GM19397 (cell line): ENCODE measurements around the gene SLC22A14.

Source experiments
- ATAC-seq: cut with Tn5 transposase; IDR thresholded peaks from one replicate; pipeline ENCODE4 v1.9.1; 2021; ENCODE audit warnings: mild to moderate bottlenecking, moderate library complexity; ENCODE audit not compliant: unreplicated experiment

The SLC22A14 gene

DNA sequence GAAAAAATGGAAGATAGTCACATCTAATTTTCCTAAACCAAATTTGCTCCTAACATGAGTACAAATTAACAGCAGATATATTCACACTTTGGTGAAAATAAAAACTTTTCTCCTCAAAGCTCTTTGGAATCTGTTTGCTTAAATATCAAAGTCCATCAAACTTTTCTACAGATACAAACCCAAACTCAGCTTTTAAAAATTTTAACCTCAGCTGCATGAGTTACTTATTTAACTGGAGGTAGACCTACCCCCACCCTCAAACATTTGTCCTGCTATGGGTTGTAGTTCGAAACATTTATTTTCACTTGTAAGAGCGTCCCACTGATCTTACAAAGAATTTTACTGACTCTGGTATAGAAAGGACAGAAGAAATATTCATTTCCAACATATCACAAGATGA, 55.6 kb downstream of the SLC22A14 start:
- no peak for ATAC-seq

DNA sequence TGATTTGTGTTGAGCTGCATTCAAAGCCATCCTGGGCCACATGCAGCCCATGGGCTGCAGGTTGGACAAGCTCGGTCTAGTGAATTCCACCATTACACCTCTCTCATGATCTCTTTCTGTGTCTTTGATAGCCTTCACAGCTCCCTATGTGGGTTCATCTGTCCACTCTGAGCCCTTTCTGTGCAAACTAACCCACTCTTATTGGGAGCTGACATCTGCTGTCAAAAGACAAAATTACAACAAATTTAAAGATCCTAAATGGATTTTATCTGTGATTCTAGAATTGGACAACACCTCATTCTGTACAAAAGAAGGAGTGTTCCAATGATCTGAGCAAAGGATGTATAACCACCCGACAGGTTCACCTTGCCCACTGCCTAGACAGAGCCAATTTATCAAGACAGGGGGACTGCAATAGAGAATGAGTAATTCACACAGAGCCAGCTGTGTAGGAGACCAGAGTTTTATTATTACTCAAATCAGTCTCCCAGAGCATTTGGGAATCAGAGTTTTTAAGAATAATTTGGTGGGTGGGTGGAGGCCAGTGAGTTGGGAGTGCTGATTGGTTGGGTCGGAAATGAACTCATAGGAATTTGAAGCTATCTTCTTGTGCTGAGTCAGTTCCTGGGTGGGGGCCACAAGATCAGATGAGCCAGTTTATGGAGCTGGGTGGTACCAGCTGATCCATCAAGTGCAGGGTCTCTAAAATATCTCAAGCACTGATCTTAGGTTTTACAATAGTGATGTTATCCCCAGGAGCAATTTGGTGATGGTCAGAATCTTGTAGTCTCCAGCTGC, 61.9 kb downstream of the SLC22A14 start:
- no peak for ATAC-seq

DNA sequence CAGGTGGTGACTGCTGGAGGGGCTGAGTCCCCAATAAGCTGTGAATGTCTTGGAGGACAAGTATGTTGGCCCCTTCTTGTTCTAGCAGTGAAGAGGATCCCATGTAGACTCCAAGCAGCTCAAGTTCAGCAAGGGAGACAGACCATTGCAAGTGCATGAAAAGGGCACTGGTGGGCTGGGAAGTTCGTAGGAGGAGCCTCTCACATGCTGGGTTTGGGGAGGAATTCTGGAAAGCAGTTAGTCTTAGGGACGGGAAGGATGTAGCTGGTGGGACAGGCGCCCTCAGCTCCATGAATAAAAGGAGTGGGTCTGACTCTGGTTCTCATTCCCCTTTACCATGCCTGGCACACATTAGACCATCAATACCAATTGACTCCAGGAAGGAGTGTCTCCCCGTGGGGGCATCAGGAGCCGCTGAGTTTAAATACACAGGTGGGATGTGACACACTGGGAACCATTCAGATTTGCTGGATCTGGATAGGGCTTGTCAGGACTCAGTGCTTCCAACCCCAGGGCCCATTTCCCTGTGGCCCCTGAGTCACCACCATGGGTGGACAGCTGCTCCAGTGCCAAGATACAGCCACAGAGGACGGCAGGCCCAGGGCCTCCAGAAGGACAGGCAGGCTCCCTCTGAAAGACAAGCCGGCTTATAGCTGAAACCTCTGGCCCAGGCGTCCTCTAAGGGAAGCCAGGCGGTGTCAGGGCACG, 63.9 kb downstream of the SLC22A14 start:
- peak; percentile 23 for ATAC-seq

DNA sequence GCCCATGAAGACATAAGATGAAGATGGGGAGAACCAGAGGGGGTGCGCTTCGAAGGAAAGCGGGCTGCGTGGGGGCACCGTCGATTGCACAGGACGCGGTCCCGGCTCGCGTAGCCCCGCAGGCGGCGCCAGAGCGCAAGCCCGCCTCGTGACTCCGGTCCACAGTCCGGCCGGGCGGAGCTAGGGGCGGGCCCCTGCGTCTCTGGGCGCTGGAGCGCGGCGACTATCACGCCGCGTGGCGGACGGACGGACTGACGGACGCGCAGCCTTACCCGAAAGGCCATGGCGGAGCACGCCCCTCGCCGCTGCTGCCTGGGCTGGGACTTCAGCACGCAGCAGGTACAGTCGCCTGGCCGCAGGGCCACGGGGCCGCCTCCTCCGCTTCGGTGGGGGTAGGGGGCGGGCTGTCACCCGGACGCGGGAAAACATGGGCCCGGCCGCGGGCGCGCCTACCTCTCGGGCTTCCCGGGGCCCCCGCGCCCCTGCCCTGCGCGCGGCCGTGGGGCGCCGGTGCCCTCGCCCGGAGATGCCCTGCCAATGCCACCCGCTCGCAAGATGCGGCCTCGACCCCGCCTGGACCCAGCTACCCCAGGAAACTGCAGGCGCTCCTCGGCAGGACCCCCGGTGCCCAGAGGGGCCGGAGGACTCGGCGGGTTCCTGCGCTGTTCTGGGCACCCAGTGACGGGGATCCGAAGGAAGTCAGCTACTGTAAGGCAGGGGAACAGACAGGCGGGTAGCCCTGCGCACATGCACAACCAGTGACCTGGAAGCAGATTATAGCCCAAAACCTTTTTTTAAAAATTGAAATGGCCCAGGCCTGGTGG, 64.7 kb downstream of the SLC22A14 start, which contains the start of gene XYLB:
Gene XYLB, plus strand, starts transcription at position 199 of the 824 bp plus-strand sequence. Its CDS starts 84 bp downstream, at position 283.
- ATAC-seq, result peak; percentile 97

GRCh38 chr3:38347421-38348200, 65.5 kb downstream of the SLC22A14 start:
- no peak for ATAC-seq

DNA sequence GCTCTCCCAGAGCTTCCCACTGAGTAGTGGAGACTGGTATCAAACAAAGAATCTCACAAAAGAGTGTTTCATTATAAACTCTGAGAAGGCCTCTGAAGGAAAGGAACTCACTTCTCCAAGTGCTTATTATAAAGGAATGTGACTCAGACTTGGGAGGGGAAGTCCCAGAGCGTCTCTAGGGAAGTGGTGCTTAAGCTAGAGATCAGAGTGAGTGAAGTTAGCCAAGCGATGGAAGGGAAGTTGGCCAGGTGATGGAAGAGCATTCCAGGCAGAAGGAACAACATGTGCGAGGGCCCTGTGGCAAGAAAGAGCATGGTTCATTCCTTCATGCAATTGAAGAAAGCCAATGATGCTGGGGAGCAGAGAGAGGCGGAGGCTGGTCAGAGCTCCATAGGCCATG, 66.8 kb downstream of the SLC22A14 start:
- ATAC-seq, result no peak

GRCh38 chr3:38349684-38350359, 67.7 kb downstream of the SLC22A14 start:
- no peak for ATAC-seq

GRCh38 chr3:38353151-38353550, 71.1 kb downstream of the SLC22A14 start:
- no peak for ATAC-seq

DNA sequence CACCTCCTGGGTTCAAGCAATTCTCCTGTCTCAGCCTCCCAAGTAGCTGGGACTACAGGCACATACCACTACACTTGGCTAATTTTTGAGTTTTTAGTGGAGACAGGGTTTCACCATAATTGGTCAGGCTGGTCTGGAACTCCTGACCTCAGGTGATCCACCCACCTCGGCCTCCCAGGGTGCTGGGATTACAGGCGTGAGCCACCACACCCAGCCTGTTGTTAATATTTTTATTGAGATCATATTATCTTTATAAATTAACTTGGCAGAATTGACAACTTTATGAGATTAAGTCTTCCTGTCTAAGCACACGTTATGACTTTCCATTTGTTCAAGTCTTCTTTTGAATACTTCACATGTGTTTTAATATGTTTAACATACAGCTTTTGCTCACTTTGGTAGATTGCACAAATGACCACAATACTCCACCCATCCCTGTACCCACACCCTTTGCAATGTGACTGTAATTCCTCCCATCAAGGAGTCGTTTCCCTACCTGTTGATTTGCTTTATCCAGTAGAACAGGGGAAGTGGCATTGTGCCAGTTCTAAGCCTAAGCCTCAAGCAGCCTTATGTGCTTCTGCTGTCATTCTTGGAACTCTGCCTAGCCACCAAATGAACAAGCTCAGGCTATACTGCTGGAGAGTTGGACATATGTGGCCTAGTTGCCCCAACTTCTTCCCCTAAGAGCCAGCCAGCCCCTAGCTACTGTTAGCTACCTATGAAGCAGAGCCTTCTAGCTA, 72.7 kb downstream of the SLC22A14 start:
- no peak for ATAC-seq

DNA sequence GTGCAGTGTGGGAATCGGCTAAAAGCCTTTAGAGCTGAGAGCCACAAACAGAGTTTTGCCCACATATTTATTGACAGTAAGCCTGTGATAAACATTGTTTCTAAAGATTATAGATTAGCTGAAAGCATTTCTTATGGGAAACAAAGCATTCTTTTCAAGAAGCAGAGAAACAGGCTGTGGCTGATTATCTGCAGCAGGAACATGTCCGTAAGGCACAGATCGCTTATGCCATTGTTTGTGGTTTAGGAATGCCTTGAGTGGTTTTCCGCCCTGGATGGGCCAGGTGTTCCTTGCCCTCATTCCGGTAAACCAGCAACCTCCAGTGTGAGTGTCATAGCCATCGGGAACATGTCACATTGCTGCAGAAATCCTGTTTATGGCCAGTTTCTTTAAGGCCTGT, 76.9 kb downstream of the SLC22A14 start:
- no peak for ATAC-seq

DNA sequence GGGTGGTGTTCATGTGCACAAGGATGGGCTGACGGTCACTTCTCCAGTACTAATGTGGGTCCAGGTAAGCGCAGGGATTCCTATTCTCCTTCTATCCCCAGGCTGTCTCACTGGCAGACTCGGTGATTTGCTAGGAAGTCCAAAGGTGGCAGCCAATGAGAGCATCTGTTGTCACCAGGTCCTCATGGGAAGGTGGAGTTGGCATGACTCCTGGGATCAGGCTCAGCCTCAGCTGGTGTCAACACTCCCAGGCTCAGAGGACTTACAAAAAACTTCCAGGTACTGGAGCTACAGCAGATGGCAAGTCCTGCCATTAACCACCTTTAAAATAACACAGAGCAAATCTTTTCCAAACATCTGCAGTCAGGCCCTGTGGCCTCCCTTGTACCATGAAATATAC, 78.3 kb downstream of the SLC22A14 start:
- no peak for ATAC-seq

DNA sequence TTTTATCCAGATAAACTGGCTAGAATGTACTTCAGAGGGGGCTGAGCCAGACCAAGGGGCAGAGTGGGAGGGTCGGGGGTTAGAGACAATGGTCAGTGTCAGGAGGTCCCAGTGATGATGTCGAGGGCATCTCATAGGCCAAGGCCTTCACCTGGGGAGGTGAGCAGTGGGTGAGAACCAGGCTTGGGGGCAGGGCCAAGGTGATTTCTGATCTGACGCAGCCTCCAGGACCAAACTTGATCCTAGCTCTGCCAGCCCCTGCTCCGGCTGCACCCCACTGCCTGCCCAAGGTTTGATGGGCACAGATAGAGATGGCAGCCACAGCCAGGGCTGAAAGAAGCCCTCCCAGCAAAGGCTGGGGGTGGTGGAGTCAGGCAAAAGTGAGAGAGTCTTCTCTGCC, 79.4 kb downstream of the SLC22A14 start:
- ATAC-seq, result no peak

GRCh38 chr3:38362825-38363224, 80.7 kb downstream of the SLC22A14 start:
- ATAC-seq, result no peak

DNA sequence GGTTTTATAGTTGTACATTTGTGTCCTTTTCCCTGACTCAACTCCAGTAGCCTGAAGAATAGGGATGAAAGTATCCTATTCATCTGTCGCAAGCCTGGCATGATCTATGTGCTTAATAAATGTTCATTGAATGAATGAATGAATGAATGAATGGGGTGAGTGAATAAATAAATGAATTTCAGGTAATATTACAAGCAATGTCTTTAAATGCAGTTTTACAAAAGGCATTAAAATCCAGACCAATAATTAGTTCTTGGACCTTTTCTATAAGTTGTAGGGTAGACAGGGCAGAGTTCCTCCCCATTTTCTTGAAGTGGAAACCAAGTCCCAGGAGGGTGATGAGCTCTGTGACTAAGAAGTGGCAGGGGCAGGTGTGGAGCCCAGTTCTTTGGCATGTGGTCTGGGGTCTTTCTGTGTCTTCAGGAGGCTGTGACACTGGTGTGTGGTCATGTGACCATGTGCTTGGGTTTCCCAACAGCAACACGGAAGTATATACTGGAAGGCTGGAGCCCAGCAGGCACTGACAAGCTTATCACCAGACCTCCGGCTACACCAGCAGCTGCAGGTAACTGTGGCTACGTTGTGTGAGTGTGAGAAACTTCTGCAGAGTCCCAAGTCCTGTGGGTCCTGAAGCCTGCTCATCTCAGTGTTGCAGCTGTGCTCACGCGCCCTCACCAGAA, 82.8 kb downstream of the SLC22A14 start:
- ATAC-seq, result no peak

- ATAC-seq, result no peak
Measured at GRCh38 chr3:38365469-38366062, 83.5 kb downstream of the SLC22A14 start.

DNA sequence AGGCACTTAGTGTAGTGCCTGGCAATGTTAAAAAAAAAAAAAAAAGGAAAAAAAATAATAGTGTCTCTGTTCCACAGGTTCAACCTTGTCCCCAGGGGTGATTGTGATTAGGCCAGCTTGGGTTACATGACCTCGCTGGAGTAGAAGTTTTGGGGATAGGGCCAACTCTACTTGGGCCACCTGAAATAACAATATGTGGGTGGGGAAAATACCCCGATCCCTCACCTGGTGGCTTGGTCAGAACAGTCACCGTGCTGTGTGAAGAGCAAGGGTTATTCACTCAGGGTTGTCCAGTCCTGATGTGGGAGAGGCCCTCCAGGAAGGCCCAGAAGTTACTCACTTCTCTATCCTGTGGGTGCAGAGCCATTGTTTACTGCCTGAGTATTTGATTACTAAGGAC, 84.0 kb downstream of the SLC22A14 start:
- ATAC-seq, result no peak

DNA sequence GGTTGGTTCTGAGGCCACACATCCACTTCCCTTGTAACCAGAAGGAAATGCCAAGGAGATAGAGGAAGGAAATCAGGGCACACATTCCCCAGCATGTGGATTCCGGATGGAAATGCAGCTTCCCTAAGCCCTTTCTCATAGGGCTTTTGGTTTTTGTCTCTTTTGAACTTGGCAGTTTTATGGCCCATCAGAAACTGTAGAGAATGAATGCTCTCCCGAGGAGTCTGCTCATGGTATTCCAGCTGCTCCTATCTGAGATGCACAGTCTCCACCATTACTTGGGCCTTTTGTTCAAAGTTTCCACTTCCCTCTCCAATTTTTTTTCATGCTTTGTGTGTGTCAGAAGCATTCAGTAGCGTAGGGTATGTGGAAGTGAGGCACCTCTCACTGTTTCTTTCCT, 85.7 kb downstream of the SLC22A14 start:
- ATAC-seq, result no peak
